GM12891 (cell line): ENCODE results near the gene FAM72A.

ENCODE experiments used
- PAX5 ChIP-seq: IDR thresholded peaks from 2 replicates; pipeline ENCODE4 v1.6.1; 2011; ENCODE audit warnings: low read length, moderate library complexity, mild to moderate bottlenecking; ENCODE audit not compliant: insufficient read depth, severe bottlenecking
- POLR2A ChIP-seq: IDR thresholded peaks from 2 replicates; pipeline ENCODE4 v1.6.1; 2011; ENCODE audit warnings: low read depth, low read length, control low read depth
- POLR2AphosphoS5 ChIP-seq: IDR thresholded peaks from 2 replicates; pipeline ENCODE4 v1.6.1; 2011; ENCODE audit warnings: low read depth, low read length, control low read depth
- POU2F2 ChIP-seq: IDR thresholded peaks from 2 replicates; pipeline ENCODE4 v1.6.1; 2011; ENCODE audit warnings: low read depth, mild to moderate bottlenecking, control low read depth, low read length, moderate library complexity
- SPI1 ChIP-seq: IDR thresholded peaks from 2 replicates; pipeline ENCODE4 v1.6.1; 2011; ENCODE audit warnings: low read depth, low read length, control low read depth
- TAF1 ChIP-seq: IDR thresholded peaks from 2 replicates; pipeline ENCODE4 v1.6.1; 2011; ENCODE audit warnings: low read depth, low read length, control low read depth

- TF ChIP-seq POLR2AphosphoS5, result no peak
- no peak for TF ChIP-seq POLR2A
- TF ChIP-seq TAF1, result no peak
- TF ChIP-seq POU2F2, result no peak
- no peak for TF ChIP-seq SPI1
- TF ChIP-seq PAX5, result no peak
Observed at GRCh38 chr1:206142011-206142410, 60.6 kb downstream of the FAM72A start.
